Measurements from ENCODE around the gene GPR150. TPM values are rescaled to one million over a fixed set of nuclear protein-coding genes. Genes with fewer than 3 reads are reported as not detected.

The GPR150 gene
- total and polyA plus RNA-seq, 11 donors: 0.04 to 0.25 (median 0.13) TPM; not detected in 6

DNA sequence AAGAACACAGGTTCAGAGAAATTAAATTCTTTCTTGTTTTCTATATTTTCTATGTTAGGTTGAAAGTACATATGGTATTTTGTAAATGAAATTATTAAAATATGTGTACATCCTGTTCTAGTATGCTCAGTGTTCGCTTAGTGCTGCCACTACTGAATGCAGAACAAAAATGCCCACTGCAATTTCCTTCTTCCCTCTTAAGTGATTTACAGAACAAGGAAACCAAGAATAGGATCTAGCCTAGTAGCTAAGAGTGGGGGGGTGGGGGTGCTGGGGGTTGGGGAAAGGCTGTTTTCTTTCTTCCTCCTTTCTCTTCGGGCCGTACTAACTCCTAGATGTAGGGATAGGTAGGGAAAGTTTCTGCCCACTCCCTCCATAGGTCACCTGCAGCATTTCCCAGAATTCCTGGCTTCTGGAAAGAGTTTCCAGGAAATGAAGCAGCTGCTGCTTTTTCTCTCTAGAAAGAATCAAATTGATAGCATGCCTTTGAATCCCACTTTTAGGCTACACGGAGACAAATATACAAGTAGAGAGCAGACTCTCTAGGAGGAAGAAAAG is 47.3 kb downstream of the GPR150 start:
- peak in 1 of 4 donors; percentile 22 for ATAC-seq
- WGBS, 4 donors: 74 to 77% (median 75%) methylated on average over 4 of the region's 4 CpGs
- TF ChIP-seq, protein P1, sequence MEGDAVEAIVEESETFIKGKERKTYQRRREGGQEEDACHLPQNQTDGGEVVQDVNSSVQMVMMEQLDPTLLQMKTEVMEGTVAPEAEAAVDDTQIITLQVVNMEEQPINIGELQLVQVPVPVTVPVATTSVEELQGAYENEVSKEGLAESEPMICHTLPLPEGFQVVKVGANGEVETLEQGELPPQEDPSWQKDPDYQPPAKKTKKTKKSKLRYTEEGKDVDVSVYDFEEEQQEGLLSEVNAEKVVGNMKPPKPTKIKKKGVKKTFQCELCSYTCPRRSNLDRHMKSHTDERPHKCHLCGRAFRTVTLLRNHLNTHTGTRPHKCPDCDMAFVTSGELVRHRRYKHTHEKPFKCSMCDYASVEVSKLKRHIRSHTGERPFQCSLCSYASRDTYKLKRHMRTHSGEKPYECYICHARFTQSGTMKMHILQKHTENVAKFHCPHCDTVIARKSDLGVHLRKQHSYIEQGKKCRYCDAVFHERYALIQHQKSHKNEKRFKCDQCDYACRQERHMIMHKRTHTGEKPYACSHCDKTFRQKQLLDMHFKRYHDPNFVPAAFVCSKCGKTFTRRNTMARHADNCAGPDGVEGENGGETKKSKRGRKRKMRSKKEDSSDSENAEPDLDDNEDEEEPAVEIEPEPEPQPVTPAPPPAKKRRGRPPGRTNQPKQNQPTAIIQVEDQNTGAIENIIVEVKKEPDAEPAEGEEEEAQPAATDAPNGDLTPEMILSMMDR (IDR thresholded peaks at IDR 0.05): no peak
- no peak for TF ChIP-seq POLR2A (IDR thresholded peaks at IDR 0.05)

DNA sequence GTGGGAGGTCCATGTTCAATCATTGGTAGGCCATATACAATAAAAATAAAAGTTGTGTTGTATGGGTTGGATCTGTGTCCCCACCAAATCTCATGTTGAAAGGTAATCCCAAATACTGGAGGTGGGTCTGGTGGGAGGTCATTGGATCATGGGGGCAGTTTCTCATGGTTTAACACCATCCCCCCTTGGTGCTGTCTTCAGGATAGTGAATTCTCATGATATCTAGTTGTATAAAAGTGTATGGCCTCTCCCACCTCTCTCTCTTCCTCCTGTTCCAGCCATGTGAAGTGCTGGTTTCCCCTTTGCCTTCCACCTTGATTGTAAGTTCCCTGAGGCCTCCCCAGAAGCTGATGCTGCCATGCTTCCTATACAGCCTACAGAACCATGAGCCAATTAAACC is 47.8 kb downstream of the GPR150 start:
- no peak for ATAC-seq
- intact Hi-C loops (cut with DNase I): loop anchor here in 8 of 10 donors (2.0 to 10.0 kb wide), 6 partner anchors 60 to 117 kb away; partner anchors contain the start of gene RHOBTB3 (in 5 of the 8)
- no peak overlapping the region for H3K27ac ChIP-seq
- H3K4me1 ChIP-seq: peaks cover 0 to 41% (median 20%) of the 10 kb centered on the region in 12 donors
- no peak for DNase-seq
- H3K36me3 ChIP-seq: no peaks in the 10 kb centered on the region
- no peaks in the 10 kb centered on the region for H3K27me3 ChIP-seq
- TF ChIP-seq POLR2A (IDR thresholded peaks at IDR 0.05): no peak
- TF ChIP-seq, protein P1 (IDR thresholded peaks at IDR 0.05): no peak
- H3K9me3 ChIP-seq: no peaks in the 10 kb centered on the region
- no peak overlapping the region for H3K4me3 ChIP-seq

More for the DNA sequence above, 47.3 kb downstream of the GPR150 start:
- Histone ChIP-seq H3K9me3 (no peaks in the 10 kb centered on the region), H3K4me3 (no peak overlapping the region), H3K27ac (peak overlapping the region in 1 of 12 donors; percentile 16), H3K27me3 (no peaks in the 10 kb centered on the region), H3K4me1 (peaks cover 0 to 38% (median 18%) of the 10 kb centered on the region in 12 donors), H3K36me3 (no peaks in the 10 kb centered on the region)
- intact Hi-C loops (cut with DNase I): loop anchor here in 7 of 10 donors (5.0 to 10.0 kb wide), 5 partner anchors 60 to 118 kb away; partner anchors contain the start of gene RHOBTB3 (in 5 of the 7)
- DNase-seq: no peak

DNA sequence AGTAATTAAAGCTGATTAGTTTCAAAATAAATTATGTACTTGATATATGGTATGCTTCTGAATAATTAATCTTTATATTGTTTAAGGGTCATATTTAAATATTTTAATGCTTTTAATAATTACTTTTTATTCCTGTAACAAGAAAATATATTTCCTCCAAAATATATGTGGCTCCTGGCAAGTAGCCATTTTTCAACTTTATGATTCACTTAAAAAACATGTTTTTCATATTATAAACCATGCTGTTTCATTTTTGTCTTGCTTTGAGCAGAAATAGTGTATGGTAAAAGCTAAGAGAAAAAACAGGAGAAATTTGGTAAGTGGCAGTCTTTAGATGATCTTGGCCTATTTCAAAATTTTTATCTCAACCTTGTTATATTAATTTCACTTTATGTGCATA is 48.3 kb downstream of the GPR150 start:
- DNase-seq (no peak), ATAC-seq (no peak)
- Histone ChIP-seq H3K27ac (no peak overlapping the region), H3K4me1 (peaks cover 0 to 45% (median 21%) of the 10 kb centered on the region in 12 donors), H3K27me3 (no peaks in the 10 kb centered on the region), H3K36me3 (no peaks in the 10 kb centered on the region), H3K4me3 (no peak overlapping the region), H3K9me3 (no peaks in the 10 kb centered on the region)
- TF ChIP-seq POLR2A (IDR thresholded peaks at IDR 0.05): no peak
- TF ChIP-seq, protein P1 (IDR thresholded peaks at IDR 0.05): no peak
- intact Hi-C loops (cut with DNase I): loop anchor here in 8 of 10 donors (2.0 to 10.0 kb wide), 6 partner anchors 59 to 117 kb away; partner anchors contain the start of gene RHOBTB3 (in 5 of the 8)

DNA sequence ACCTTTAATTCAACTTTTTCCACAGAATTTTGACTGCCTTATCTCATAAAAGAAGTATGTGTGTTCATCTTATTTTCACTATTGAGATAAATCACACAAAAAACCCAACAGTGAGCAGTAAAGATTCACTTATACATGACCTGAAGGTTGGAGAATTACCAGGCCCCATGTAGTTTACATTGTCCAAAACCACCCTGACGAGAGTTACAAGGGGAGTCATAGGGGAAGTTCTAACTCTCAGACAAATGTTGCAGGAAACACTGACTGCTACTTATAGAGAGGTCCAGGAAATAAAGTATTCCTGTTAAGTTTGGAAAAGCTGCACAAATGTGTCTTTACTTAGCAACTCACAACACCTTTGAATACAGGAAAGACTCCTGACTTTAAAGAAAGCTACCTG is 48.8 kb downstream of the GPR150 start:
- Histone ChIP-seq H3K4me3 (no peak overlapping the region), H3K9me3 (no peaks in the 10 kb centered on the region), H3K27me3 (no peaks in the 10 kb centered on the region), H3K4me1 (peaks cover 0 to 45% (median 21%) of the 10 kb centered on the region in 12 donors), H3K36me3 (no peaks in the 10 kb centered on the region), H3K27ac (peak overlapping the region in 7 of 12 donors; percentile 30 to 81 (median 56))
- TF ChIP-seq POLR2A (IDR thresholded peaks at IDR 0.05): no peak
- TF ChIP-seq, protein P1 (IDR thresholded peaks at IDR 0.05): no peak
- DNase-seq (no peak), ATAC-seq (no peak)
- WGBS, 4 donors: 55 to 74% (median 61%) methylated on average over 1 of the region's 1 CpG
- intact Hi-C loops (cut with DNase I): loop anchor here in 8 of 10 donors (2.0 to 10.0 kb wide), 6 partner anchors 59 to 116 kb away; partner anchors contain the start of gene RHOBTB3 (in 5 of the 8)

Data from heart left ventricle (tissue), 16 donors.